Activated T-helper 17 cell treated with anti-CD3 and anti-CD28 coated beads, Interleukin-2, amount 50 U/mL, for 72 hours (primary cell): ENCODE data around the gene TTC39B. TPM values are rescaled to one million over a fixed set of nuclear protein-coding genes. Genes with fewer than 3 reads are reported as not detected.

Experiments used
- ATAC-seq: fragments of 150-1000 bp; cut with Tn5 transposase; replicated peaks from 2 replicates; pipeline ENCODE4 v1.10.0; 2021; ENCODE audit warnings: mild to moderate bottlenecking, moderate library complexity
- H3K27ac Mint-ChIP-seq: one replicate; pipeline ENCODE4 v1.8.0; 2022; ENCODE audit warnings: mixed read lengths
- H3K27me3 Mint-ChIP-seq: one replicate; pipeline ENCODE4 v1.8.0; 2022; ENCODE audit warnings: mixed read lengths
- H3K36me3 Mint-ChIP-seq: one replicate; pipeline ENCODE4 v1.8.0; 2022; ENCODE audit warnings: low read depth, mild to moderate bottlenecking, mixed read lengths
- H3K4me1 Mint-ChIP-seq: one replicate; pipeline ENCODE4 v1.8.0; 2022; ENCODE audit warnings: mixed read lengths
- H3K4me3 Mint-ChIP-seq: one replicate; pipeline ENCODE4 v1.8.0; 2022; ENCODE audit warnings: mild to moderate bottlenecking, mixed read lengths
- H3K9me3 Mint-ChIP-seq: one replicate; pipeline ENCODE4 v1.8.0; 2022; ENCODE audit warnings: mixed read lengths
- total RNA-seq, 2 donors: library from RNA; stranded (reverse); gene quantifications; one replicate each; pipeline ENCODE4 v1.2.3, GENCODE V29; 2022

TTC39B gene
- total RNA-seq, 2 donors from 2014 or later: 14.5 to 19.1 TPM

DNA sequence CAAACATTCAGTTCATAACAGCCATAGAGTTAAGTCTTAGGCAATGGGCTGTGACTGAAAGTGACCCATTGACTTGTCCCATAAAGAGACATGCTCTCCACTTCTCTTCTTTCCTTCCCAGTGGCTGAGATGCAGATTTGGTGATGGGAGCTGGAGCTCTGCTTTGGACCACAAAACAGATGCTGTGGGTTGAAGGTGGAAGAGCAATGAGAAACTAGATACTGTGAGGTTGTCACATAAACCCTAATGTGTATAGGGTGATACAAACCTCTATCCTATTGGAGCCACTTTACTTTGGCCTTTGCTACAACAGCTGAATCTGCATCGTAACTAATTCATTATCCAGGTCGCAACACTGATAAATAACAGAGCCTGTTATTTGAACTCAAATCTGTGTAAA, 192.0 kb downstream of the TTC39B start:
- ATAC-seq: no peak
- Mint-ChIP-seq H3K36me3 (no peaks in the 10 kb centered on the region), H3K4me1 (no peaks in the 10 kb centered on the region), H3K4me3 (no peak overlapping the region), H3K27me3 (no peaks in the 10 kb centered on the region), H3K9me3 (no peaks in the 10 kb centered on the region), H3K27ac (no peak overlapping the region)

Other genes starting within 250 kb of the TTC39B start
- gene SNAPC3, start 115.7 kb upstream of the TTC39B start, total RNA-seq: 10 to 100 TPM; 29.8 to 44.0 TPM
- 100 to 1,000 TPM in 1 of 2 donors, 10 to 100 TPM in 1; 83.9 to 126 TPM for gene PSIP1, start 203.8 kb upstream of the TTC39B start, total RNA-seq
- 1 to 10 TPM; 2.5 to 5.5 TPM for gene CCDC171, start 245.8 kb upstream of the TTC39B start, total RNA-seq